ENCODE results near the gene FBXW5. TPM values are rescaled to one million over a fixed set of nuclear protein-coding genes. Genes with fewer than 3 reads are reported as not detected.

FBXW5 gene
- total and polyA plus RNA-seq, 9 of the 15 experiments (the other 6 are each of a cell fraction or from before 2014, with no cell fraction given), result 0.21 to 128 (median 37.0) TPM

GRCh38 chr9:136910197-136910900 lies 34.2 kb downstream of the FBXW5 start (continued):
- TF ChIP-seq THAP12 (CRISPR knock-in tag; IDR thresholded peaks at IDR 0.05) (no peak), ZNF655 (CRISPR knock-in tag; IDR thresholded peaks at IDR 0.05) (no peak), E2F3 (CRISPR knock-in tag; IDR thresholded peaks at IDR 0.05) (no peak), CREBBP (IDR thresholded peaks at IDR 0.05; ENCODE audit: low read depth, low read length) (no peak), KDM5B (IDR thresholded peaks at IDR 0.05; ENCODE audit: insufficient replicate concordance, low read depth, low read length) (no peak), ZFP36 (IDR thresholded peaks at IDR 0.05; ENCODE audit: low read depth, low read length, partially characterized antibody) (no peak)

All from K562 (cell line).